Liver (tissue), 9 donors: Measurements from ENCODE around the gene CARD19. TPM values are rescaled to one million over a fixed set of nuclear protein-coding genes. Genes with fewer than 3 reads are reported as not detected.
A peak's percentile ranks its signal among the peaks of the same experiment; 100 is the strongest.
"Not testable (repeated sequence)": the region's sequence is repeated elsewhere in the genome, so short reads cannot be mapped to it uniquely, and the experiment has no call there.

Experiments used
- DNase-seq: peaks from one replicate; pipeline ENCODE4 v3.0.0-alpha.2; 2017; ENCODE audit warnings: low spot score
- H3K27ac ChIP-seq, 2 donors: one replicate each; pipeline ENCODE4 v1.7.0; 2013; ENCODE audit warnings: inconsistent platforms in 2 of 2, low read length in 2 of 2, control low read depth in 1 of 2, low read depth in 1 of 2, mild to moderate bottlenecking in 1 of 2
- H3K27me3 ChIP-seq, 4 donors: one replicate each; pipeline versions ENCODE4 v1.6.1 to v1.7.0; 2013; ENCODE audit warnings: low read length in 3 of 4, inconsistent platforms in 1 of 4, mild to moderate bottlenecking in 1 of 4, moderate library complexity in 1 of 4; ENCODE audit not compliant: control insufficient read depth in 4 of 4, insufficient read depth in 4 of 4
- H3K36me3 ChIP-seq, 4 donors: one replicate each; pipeline versions ENCODE4 v1.6.1 to v1.7.0; 2013; ENCODE audit warnings: low read length in 3 of 4, mild to moderate bottlenecking in 3 of 4, low read depth in 1 of 4, moderate library complexity in 1 of 4; ENCODE audit not compliant: control insufficient read depth in 4 of 4, insufficient read depth in 3 of 4
- H3K4me1 ChIP-seq, 4 donors: one replicate each; pipeline versions ENCODE4 v1.6.1 to v1.7.0; 2013; ENCODE audit warnings: low read length in 3 of 4, mild to moderate bottlenecking in 3 of 4, moderate library complexity in 1 of 4; ENCODE audit not compliant: control insufficient read depth in 4 of 4, insufficient read depth in 4 of 4
- H3K4me3 ChIP-seq, 3 donors: one replicate each; pipeline versions ENCODE4 v1.6.1 to v1.7.0; 2013; ENCODE audit warnings: low read length in 3 of 3, control low read depth in 1 of 3, low read depth in 1 of 3, mild to moderate bottlenecking in 1 of 3
- H3K9ac ChIP-seq, 2 donors: one replicate each; pipeline ENCODE4 v1.7.0; 2013; ENCODE audit warnings: low read length in 2 of 2, mild to moderate bottlenecking in 2 of 2, moderate library complexity in 2 of 2, control low read depth in 1 of 2, low read depth in 1 of 2
- H3K9me3 ChIP-seq, 4 donors: one replicate each; pipeline versions ENCODE4 v1.6.1 to v1.7.0; 2013; ENCODE audit warnings: low read length in 3 of 4; ENCODE audit not compliant: control insufficient read depth in 4 of 4
- EGR1 ChIP-seq, 2 donors: IDR thresholded peaks; 2 replicates each; pipeline ENCODE4 v1.6.1; 2016 to 2018; ENCODE audit warnings: antibody characterized with exemption in 2 of 2, low read depth in 2 of 2
- FOXA1 ChIP-seq: IDR thresholded peaks from 2 replicates; pipeline ENCODE4 v1.6.1; 2016; ENCODE audit warnings: antibody characterized with exemption
- FOXA2 ChIP-seq: IDR thresholded peaks from 2 replicates; pipeline ENCODE4 v1.6.1; 2016; ENCODE audit warnings: antibody characterized with exemption
- GABPA ChIP-seq, 2 donors: IDR thresholded peaks in 1 of 2; conservative IDR thresholded peaks in 1 of 2; 2 replicates each; pipeline ENCODE4 v1.6.1; 2016; ENCODE audit warnings: antibody characterized with exemption in 2 of 2, mild to moderate bottlenecking in 1 of 2, moderate library complexity in 1 of 2
- HNF4A ChIP-seq, 2 donors: conservative IDR thresholded peaks; 2 replicates each; pipeline ENCODE4 v1.6.1; 2016; ENCODE audit warnings: antibody characterized with exemption in 2 of 2, mild to moderate bottlenecking in 2 of 2
- HNF4G ChIP-seq: IDR thresholded peaks from 2 replicates; pipeline ENCODE4 v1.6.1; 2016; ENCODE audit warnings: antibody characterized with exemption
- JUND ChIP-seq, 2 donors: IDR thresholded peaks; 2 replicates each; pipeline ENCODE4 v1.6.1; 2016; ENCODE audit warnings: antibody characterized with exemption in 2 of 2
- NR2F2 ChIP-seq: IDR thresholded peaks from 2 replicates; pipeline ENCODE4 v1.6.1; 2016; ENCODE audit warnings: antibody characterized with exemption
- RAD21 ChIP-seq, 2 donors: IDR thresholded peaks; 2 replicates each; pipeline ENCODE4 v1.6.1; 2016; ENCODE audit warnings: antibody characterized with exemption in 2 of 2, mild to moderate bottlenecking in 2 of 2
- RXRA ChIP-seq, 2 donors: IDR thresholded peaks; 2 replicates each; pipeline ENCODE4 v1.6.1; 2017 to 2018; ENCODE audit warnings: antibody characterized with exemption in 2 of 2, mild to moderate bottlenecking in 1 of 2
- SP1 ChIP-seq: IDR thresholded peaks from 2 replicates; pipeline ENCODE4 v1.6.1; 2018; ENCODE audit warnings: antibody characterized with exemption, mild to moderate bottlenecking
- TAF1 ChIP-seq: conservative IDR thresholded peaks from 2 replicates; pipeline ENCODE4 v1.6.1; 2016; ENCODE audit warnings: antibody characterized with exemption, mild to moderate bottlenecking
- YY1 ChIP-seq: IDR thresholded peaks from 2 replicates; pipeline ENCODE4 v1.6.1; 2016; ENCODE audit warnings: antibody characterized with exemption, mild to moderate bottlenecking
- WGBS: extraction: QIAGEN DNeasy Blood & Tissue Kit; methylation state at CpG from one replicate; pipeline ENCODE4 v1.1.7; 2013; 5-methylcytosine and 5-hydroxymethylcytosine counted together
- polyA plus RNA-seq, 2 donors: library from polyadenylated mRNA; stranded (reverse) in 1 of 2; unstranded in 1 of 2; fragments of 200-250 nt in 1 of 2; fragments of >200 nt in 1 of 2; fragmentation: Nextera tagmentation in 1 of 2; extraction: Ambion mirVana in 1 of 2; gene quantifications; one replicate each; pipeline versions ENCODE4 v1.2.1 to v1.2.3, GENCODE V29; 2013 to 2015
- total RNA-seq, 2 donors: library from RNA; depleted of rRNA; stranded (reverse); fragments of >200 nt; gene quantifications; one replicate each; pipeline ENCODE4 v1.2.3, GENCODE V29; 2014
- TF ChIP-seq, protein P1 (sequence below): IDR thresholded peaks from 2 replicates; pipeline ENCODE4 v1.6.1; 2016; ENCODE audit warnings: antibody characterized with exemption
- TF ChIP-seq, protein P2 (sequence below): IDR thresholded peaks from 2 replicates; pipeline ENCODE4 v1.6.1; 2016; ENCODE audit warnings: antibody characterized with exemption
- TF ChIP-seq, protein P3 (sequence below): fragments of 150-350 bp; IDR thresholded peaks from 2 replicates; pipeline ENCODE4 v1.5.1; 2017; ENCODE audit warnings: improper control_type of control experiment, low read depth, low read length; ENCODE audit not compliant: missing input control
- TF ChIP-seq, protein P4 (sequence below): IDR thresholded peaks from 2 replicates; pipeline ENCODE4 v1.6.1; 2016; ENCODE audit warnings: antibody characterized with exemption
- TF ChIP-seq, protein P5 (sequence below): IDR thresholded peaks from 2 replicates; pipeline ENCODE4 v1.6.1; 2016; ENCODE audit warnings: antibody characterized with exemption, mild to moderate bottlenecking
- donor health status: healthy.
- donor health status: healthy.
- donor health status: healthy.
- donor health status: healthy.
- donor health status: healthy.

CARD19 gene
- total and polyA plus RNA-seq, 4 donors, result 13.0 to 18.2 (median 16.3) TPM

DNA sequence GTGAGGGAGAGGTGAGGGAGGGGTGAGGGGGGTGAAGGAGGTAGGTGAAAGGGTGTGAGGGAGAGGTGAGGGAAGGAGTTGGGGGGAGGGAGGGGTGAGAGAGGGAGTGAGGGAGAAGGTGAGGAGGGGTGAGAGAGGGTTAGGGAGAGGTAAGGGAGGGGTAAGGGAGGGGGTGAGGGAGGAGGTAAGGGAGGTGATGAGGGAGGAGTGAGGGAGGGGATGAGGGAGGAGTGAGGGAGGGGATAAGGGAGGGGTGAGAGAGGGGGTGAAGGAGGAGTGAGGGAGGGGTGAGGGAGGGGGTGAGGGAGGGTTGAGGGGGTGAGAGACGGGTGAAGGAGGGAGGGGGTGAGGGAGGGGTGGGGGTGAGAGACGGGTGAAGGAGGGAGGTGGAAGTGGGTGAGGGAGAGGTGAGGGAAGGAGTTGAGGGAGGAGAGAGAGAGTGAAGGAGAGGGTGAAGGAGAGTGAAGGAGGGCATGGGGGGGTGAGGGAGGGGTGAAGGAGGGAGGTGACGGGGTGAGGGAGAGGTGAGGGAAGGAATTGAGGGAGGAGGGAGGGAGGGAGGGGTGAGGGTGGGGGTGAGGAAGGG lies 19.6 kb downstream of the CARD19 start (continued):
- TF ChIP-seq EGR1 (IDR thresholded peaks at IDR 0.05; ENCODE audit: low read depth in 2 of 2) (no peak), TAF1 (no peak)

DNA sequence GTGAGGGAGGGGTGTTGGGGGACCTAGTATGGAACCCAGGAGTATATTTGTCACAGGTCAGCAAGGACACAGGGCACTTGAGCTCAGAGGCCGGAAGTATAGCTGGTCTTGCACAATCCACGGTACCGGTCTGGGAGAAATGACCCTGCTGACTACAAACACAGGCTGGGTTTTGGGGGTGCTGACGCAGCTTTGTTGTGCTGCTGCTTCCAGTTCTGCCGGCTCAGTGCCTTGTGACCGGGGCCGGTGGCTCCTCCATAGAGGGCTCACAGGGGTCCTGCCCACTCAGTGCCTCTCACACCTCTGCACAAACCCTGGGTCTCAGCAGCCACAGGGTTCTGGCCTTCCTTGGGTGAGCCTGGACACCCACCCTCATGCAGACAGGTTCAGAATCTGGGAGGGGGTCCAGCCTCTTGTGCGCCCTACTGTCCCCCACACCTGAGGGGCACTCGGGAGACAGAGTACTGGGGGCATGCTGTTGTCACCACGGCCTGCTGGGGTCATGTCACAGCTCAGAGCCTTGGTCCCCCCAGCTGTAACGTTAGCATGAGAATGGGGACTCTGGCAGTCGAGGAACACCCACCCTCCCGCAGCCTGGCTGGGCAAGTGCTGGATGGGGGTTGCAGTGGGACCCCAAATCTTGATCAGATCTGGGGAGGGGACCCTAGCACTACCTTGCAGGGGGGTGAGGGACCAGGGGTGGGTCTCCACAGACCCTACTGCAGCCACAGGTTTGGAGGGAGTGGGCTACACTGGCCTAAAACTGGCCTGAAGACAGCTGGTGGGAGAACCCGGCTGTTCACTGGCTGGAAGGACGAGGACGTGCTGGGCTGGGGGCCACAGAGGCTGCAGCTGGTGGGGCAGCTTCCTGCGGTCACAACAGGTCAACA lies 20.3 kb downstream of the CARD19 start:
- TF ChIP-seq, protein P1, sequence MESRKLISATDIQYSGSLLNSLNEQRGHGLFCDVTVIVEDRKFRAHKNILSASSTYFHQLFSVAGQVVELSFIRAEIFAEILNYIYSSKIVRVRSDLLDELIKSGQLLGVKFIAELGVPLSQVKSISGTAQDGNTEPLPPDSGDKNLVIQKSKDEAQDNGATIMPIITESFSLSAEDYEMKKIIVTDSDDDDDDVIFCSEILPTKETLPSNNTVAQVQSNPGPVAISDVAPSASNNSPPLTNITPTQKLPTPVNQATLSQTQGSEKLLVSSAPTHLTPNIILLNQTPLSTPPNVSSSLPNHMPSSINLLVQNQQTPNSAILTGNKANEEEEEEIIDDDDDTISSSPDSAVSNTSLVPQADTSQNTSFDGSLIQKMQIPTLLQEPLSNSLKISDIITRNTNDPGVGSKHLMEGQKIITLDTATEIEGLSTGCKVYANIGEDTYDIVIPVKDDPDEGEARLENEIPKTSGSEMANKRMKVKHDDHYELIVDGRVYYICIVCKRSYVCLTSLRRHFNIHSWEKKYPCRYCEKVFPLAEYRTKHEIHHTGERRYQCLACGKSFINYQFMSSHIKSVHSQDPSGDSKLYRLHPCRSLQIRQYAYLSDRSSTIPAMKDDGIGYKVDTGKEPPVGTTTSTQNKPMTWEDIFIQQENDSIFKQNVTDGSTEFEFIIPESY, result no peak
- TF ChIP-seq NR2F2, result peak; percentile 55
- TF ChIP-seq EGR1 (IDR thresholded peaks at IDR 0.05; ENCODE audit: low read depth in 2 of 2), result no peak
- peak; percentile 60 for TF ChIP-seq SP1
- TF ChIP-seq, protein P2, sequence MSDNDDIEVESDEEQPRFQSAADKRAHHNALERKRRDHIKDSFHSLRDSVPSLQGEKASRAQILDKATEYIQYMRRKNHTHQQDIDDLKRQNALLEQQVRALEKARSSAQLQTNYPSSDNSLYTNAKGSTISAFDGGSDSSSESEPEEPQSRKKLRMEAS, result no peak
- peak; percentile 92 to 94 for TF ChIP-seq RXRA (IDR thresholded peaks at IDR 0.05)
- TF ChIP-seq TAF1, result no peak
- TF ChIP-seq, protein P3, sequence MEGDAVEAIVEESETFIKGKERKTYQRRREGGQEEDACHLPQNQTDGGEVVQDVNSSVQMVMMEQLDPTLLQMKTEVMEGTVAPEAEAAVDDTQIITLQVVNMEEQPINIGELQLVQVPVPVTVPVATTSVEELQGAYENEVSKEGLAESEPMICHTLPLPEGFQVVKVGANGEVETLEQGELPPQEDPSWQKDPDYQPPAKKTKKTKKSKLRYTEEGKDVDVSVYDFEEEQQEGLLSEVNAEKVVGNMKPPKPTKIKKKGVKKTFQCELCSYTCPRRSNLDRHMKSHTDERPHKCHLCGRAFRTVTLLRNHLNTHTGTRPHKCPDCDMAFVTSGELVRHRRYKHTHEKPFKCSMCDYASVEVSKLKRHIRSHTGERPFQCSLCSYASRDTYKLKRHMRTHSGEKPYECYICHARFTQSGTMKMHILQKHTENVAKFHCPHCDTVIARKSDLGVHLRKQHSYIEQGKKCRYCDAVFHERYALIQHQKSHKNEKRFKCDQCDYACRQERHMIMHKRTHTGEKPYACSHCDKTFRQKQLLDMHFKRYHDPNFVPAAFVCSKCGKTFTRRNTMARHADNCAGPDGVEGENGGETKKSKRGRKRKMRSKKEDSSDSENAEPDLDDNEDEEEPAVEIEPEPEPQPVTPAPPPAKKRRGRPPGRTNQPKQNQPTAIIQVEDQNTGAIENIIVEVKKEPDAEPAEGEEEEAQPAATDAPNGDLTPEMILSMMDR, result no peak
- TF ChIP-seq, protein P4, sequence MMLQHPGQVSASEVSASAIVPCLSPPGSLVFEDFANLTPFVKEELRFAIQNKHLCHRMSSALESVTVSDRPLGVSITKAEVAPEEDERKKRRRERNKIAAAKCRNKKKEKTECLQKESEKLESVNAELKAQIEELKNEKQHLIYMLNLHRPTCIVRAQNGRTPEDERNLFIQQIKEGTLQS, result no peak
- peak; percentile 46 to 60 for TF ChIP-seq HNF4A (conservative IDR thresholded peaks at IDR 0.05)
- no peak for TF ChIP-seq HNF4G
- no peak for TF ChIP-seq JUND (IDR thresholded peaks at IDR 0.05)
- TF ChIP-seq, protein P5, sequence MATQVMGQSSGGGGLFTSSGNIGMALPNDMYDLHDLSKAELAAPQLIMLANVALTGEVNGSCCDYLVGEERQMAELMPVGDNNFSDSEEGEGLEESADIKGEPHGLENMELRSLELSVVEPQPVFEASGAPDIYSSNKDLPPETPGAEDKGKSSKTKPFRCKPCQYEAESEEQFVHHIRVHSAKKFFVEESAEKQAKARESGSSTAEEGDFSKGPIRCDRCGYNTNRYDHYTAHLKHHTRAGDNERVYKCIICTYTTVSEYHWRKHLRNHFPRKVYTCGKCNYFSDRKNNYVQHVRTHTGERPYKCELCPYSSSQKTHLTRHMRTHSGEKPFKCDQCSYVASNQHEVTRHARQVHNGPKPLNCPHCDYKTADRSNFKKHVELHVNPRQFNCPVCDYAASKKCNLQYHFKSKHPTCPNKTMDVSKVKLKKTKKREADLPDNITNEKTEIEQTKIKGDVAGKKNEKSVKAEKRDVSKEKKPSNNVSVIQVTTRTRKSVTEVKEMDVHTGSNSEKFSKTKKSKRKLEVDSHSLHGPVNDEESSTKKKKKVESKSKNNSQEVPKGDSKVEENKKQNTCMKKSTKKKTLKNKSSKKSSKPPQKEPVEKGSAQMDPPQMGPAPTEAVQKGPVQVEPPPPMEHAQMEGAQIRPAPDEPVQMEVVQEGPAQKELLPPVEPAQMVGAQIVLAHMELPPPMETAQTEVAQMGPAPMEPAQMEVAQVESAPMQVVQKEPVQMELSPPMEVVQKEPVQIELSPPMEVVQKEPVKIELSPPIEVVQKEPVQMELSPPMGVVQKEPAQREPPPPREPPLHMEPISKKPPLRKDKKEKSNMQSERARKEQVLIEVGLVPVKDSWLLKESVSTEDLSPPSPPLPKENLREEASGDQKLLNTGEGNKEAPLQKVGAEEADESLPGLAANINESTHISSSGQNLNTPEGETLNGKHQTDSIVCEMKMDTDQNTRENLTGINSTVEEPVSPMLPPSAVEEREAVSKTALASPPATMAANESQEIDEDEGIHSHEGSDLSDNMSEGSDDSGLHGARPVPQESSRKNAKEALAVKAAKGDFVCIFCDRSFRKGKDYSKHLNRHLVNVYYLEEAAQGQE, result peak; percentile 24
- TF ChIP-seq FOXA2, result no peak
- TF ChIP-seq YY1, result peak; percentile 33
- peak in 1 of 2 donors; percentile 23 for TF ChIP-seq RAD21 (IDR thresholded peaks at IDR 0.05)
- TF ChIP-seq GABPA (IDR thresholded peaks at IDR 0.05 in 1 of 2, conservative IDR thresholded peaks at IDR 0.05 in 1 of 2), result peak in 1 of 2 donors; percentile 81
- no peak for TF ChIP-seq FOXA1
- no peaks in the 10 kb centered on the region for H3K27me3 ChIP-seq
- peaks cover 0 to 18% (median 16%) of the 10 kb centered on the region in 4 donors for H3K4me1 ChIP-seq
- peak overlapping the region; percentile 74 to 75 for H3K27ac ChIP-seq
- no peak overlapping the region for H3K9ac ChIP-seq
- no peaks in the 10 kb centered on the region for H3K36me3 ChIP-seq
- WGBS, result 53% methylated on average over 17 of the region's 17 CpGs
- no peak overlapping the region for H3K4me3 ChIP-seq
- DNase-seq, result peak; percentile 66
- no peaks in the 10 kb centered on the region for H3K9me3 ChIP-seq

DNA sequence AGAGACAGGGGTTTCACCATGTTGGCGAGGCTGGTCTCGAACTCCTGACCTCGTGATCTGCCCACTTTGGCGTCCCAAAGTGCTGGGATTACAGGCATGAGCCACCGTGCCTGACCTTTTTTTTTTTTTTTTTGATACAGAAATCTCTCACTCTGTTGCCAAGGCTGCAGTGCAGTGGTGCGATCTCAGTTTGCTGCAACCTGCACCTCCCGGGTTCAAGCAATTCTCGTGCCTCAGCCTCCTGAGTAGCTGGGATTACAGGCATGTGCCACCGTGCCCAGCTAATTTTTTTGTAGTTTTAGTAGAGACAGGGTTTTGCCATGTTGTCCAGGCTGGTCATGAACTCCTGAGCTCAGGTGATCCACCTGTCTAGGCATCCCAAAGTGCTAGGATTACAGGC lies 21.5 kb downstream of the CARD19 start:
- not testable (repeated sequence) for H3K9me3 ChIP-seq, H3K27ac ChIP-seq, H3K27me3 ChIP-seq, H3K36me3 ChIP-seq, DNase-seq, H3K4me3 ChIP-seq, H3K9ac ChIP-seq
- peaks cover 0 to 23% (median 16%) of the 10 kb centered on the region in 4 donors for H3K4me1 ChIP-seq
- WGBS, result 92% methylated on average over 9 of the region's 9 CpGs
